NCI-H345 treated with DMSO at 0.1 percent for 48 hours (cell line): Measurements from ENCODE around the gene ANKRD44.
"Not testable (repeated sequence)": the region's sequence is repeated elsewhere in the genome, so short reads cannot be mapped to it uniquely, and the experiment has no call there.

Experiments used
- DNase-seq: peaks from one replicate; lab custom pipeline; 2025; ENCODE audit not compliant: unreplicated experiment; lab: John Stamatoyannopoulos, UW

ANKRD44 gene

DNA sequence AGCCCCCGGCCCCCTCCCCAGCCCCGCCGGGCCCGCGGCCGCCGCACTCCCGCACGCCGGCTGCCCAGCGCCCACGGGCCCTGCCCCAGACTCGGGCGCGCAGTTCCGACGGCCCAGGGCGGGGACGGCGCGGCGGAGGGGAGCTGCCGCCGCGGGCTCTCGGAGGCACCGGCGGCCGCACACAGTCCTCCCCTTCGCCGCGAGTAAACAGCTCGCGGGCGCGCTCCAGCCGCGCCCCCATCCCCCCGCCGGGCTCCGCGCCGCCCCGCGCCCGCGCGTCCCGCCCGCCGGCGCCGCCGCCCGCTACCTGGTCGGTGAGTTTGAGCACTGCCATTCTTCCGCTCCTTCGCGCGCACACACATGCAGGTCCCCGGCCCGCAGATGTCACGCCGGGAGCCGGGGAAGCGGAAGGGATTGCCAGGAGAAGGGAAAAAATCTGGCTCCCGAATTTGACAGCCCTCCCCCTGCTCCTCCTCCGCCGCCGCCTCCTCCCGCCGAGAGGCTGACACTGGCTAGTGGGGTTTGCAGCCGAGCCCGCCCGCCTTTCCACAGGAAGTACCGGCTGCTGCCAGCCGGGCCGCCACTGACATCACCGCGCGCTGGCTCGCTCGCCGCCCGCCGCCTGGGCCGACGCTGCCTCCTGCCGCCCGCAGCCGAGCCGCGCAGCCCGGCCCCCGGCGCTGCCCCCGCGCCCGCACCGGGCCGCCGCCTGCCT lies at the start of gene ANKRD44:
Gene ANKRD44 (minus strand): TSS at position 510 of the 715 bp plus-strand sequence. CDS start 176 bp downstream, at position 334.
- DNase-seq: peak; percentile 67

DNA sequence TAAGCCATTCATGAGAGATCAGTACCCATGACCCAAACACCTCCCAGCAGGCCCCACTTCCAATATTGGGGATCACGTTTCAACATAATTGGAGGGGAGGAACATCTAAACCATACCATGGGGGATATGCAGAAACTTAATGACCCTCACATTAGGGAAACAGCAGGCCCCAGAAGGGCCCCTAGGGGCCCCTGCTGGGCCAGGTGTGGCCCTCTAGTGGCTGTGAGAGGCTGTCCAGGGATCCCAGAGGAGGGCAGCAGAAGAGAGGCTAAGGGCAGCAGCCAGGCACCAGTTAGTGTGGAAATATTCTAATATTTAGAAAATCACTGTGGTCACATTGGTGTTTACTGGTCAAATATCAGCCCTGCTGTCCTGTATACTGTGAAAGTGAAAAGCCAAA lies 49.3 kb upstream of the ANKRD44 start:
- DNase-seq: no peak

DNA sequence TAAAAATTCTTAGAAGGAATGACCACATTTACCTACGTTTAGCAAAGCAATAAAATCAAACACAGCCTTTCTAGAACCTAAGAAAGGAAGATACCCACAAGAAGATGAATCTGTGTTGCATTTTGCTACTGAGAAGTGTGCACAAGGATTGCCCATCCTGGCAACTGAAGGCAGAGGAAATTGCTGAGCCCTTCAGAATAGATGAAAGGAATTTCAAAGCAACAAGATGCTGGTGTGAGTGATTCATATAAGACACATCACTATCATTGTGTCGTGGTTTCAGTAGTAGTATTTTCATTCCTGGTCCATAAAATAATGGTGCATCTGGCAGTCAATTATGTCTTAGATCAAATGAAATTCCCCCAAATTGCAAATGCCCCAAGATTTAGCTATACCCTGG lies 48.4 kb upstream of the ANKRD44 start:
- DNase-seq: no peak

DNA sequence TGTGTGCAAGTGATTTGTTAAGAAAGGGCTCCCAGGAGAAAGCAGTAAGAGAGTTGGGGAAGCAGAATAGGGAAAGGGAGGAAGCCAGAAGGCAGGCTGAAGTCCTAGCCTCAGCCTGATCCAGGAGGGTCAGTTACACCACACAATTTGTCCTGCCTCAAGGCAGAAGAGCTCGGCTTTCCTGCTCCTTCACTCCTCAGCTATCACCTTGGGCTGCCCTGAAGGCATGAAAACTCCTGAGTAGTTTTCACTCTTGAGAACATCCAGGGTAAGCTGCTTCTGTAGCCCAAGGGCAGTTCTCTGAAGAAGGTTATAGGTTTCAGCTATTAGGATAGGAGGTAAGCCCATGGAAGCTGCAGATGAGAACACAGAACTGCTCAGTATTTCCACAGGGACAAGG lies 47.4 kb upstream of the ANKRD44 start:
- DNase-seq: no peak

DNA sequence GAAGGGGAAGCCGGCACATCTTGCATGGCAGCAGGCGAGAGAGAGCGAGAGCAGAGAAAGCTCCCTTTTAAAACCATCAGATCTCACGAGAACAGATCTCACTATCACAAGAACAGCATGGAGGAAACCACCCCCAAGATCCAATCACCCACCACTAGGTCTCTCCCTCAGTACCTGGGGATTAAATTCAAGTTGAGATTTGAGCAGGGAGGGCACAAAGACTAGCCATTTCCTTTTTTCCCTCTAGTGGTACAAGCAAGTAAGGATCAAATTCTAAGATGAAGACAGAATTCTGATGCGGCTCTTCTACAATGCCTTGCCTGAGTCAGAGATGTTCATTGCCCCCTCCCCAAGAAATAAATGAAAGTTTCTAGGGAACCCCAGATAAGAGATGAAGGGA lies 45.6 kb upstream of the ANKRD44 start:
- no peak for DNase-seq

DNA sequence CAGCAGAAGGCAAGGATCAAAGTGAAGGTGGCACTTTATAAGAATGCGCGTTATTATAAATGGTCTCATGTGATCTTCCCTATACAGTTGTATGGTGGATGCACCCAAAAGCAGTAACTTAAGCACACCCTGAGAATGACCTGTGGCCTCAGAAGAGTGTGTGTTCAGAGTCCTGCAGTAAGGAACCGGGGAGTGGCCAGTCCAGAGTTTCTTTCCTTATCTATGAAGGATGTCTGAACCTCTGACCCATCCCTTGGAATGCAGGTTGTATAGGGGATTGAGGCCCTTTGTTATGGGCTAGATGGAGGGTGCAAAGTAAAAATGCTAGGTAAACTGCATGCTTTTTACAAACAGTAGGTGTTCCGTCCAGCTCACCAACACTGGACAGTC lies 43.6 kb upstream of the ANKRD44 start:
- no peak for DNase-seq

DNA sequence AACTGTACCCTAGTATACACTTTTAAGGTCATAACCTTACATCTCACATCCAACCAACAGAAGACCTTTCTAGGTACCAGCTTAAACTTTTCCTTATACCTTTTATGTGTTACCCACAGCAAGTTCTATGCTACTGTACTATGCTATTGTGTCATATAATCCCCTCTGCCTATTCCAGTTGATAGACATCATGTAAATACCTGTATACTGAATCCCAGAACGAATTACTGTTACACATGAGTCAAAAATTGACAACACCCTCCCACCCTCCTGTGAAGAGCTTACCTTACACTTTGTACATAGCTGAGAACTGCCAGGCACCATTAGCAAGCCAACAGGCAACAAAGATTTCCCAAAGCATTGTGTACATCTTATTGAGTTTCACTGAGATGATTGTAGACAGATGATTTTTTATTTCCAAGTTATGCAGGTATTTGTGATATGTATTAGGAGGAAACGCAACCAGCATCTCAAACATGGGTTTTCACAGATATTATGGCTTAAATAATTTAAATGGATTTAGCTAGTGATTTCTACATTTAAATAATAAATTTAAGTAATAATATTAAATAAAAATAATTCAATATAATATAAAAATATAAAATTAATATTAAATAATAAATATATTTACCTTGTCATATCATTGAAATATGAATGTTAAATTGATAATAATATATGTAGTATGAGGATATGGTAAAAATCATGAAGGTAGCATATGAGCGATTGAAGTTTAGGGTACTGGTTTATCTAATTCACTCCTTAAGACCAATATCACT lies 43.0 kb upstream of the ANKRD44 start:
- DNase-seq: no peak

DNA sequence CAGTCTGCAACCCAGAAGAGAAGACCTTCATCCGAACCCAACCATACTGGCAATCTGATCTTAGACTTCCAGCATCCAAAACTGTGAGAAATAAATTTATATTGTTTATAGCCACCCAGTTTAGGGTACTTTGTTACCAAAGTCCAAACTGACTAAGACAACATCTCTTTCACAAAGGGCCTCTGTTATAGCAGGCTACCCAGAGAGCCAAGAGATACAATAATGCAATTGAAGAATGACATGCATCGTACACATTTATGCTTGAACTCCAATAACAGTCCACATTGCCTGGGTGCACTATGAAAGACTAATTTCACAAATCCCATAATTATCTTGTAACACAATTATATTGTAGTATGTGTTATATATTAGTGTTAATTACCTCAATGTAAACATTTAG lies 39.1 kb upstream of the ANKRD44 start:
- DNase-seq: no peak

DNA sequence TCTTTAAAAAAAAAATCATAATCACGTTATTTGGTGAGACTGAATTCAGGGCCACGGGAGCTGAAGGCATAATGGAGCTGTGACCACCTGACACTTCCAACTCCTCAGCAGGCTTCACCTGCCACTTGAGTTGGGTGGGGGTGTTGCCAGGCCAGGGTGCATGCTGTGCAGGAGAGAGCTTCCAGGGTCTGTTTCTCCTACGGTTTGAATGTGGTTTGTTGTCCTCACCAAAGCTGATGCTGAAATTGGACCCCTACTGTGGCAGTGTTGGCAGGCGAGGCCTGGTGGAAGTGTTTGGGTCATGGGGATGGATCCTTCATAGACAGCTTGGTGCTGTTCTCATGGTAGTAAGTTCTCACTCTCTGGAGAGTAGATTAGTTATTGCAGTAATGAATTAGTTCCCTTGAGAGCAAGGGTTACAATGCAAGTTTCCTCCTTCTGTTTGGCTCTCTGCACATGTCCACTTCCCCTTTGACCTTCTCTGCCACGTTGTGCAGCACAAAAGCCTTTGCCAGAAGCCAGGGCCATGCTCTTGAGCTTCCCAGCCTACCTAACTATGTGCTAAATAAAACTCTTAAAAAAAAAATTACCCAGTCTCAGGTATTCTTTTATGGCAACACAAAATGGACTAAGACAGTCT lies 38.3 kb upstream of the ANKRD44 start:
- DNase-seq: no peak

DNA sequence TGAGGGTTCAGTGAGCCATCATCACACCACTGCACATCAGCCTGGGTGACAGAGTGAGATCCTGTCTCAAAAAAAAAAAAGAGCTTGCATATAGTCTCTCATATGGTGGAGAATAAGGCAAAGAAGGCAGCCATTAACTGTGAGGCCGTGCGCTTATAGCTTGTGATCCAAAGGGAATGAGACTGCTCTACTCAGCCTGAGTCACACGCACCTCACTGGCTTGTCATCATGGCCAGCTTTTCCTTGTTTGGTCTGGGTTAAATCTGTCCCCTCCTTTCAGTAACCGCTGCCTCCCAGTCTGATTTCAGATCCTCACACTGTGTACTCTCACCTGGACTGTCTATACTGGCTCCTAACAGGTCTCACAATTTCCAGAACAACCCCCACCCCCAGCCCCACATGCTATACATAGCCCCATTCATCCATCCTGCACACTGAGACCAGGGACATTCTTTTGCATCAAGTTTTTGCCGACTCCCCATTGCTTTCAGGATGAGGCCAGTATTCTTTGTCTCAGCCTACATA lies 35.3 kb upstream of the ANKRD44 start:
- DNase-seq: no peak

DNA sequence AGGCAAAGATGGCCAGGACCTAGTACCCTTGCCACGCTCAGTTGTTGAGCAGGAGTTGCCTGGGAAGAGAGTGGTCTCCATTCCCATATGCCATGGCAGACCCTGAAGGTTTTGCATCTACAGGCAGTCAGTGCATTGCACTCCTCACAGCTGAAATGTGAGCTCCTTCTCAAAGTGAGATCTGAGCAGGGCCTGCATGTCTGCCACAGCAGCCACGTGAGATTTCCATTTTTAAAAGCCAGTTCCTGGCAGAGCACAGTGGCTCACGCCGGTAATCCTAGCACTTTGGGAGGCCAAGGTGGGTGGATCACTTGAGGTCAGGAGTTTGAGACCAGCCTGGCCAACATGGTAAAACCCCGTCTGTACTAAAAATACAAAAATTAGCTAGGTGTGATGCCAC lies 33.4 kb upstream of the ANKRD44 start:
- DNase-seq: not testable (repeated sequence)

DNA sequence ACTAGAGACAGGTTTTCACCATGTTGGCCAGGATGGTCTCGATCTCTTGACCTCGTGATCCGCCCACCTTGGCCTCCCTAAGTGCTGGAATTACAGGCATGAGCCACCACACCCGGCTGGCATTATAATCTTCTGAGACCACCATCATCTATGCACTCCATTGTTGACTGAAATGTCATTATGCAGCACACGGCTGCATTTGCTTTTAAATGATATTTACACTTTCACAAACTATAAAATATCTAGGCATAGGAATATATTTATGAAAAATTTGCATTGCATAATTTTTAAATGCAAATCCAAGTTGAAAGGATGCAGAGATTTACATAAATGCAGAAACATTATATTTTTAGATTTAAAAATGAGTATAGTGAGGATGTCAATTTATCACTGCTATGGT lies 30.0 kb upstream of the ANKRD44 start:
- no peak for DNase-seq

DNA sequence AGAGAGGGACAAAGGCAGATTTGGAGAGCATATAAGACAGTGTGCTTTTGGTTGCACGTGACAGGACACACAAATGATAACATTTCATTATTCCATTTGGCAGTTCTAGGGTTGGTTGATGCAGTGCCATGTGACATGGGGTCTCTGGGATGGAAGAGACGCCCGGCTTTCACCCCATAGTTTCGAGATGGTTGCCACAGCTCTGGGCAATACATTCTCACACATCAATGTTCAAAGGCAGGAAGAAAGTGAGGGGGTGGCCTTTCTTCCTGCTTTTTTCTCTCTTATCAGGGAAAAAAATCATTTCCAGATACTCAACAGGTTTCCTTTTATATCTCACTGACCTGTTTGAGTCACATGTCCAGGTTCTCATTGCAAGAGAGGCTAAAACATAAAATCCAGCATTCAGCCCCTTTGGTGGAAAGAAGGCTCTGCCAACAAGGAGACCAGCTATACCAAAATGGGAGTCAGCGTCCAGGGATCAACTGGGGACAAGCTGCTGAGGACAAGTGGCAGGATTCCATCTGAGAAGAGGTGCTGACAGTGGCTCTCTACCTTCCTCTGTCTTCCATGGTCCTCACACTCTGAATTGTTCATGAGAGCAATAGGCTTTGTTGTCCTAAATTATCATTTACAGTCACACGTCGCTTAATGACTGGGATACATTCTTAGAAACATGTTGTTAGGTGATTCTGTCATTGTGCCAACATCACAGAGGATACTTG lies 29.1 kb upstream of the ANKRD44 start:
- no peak for DNase-seq

DNA sequence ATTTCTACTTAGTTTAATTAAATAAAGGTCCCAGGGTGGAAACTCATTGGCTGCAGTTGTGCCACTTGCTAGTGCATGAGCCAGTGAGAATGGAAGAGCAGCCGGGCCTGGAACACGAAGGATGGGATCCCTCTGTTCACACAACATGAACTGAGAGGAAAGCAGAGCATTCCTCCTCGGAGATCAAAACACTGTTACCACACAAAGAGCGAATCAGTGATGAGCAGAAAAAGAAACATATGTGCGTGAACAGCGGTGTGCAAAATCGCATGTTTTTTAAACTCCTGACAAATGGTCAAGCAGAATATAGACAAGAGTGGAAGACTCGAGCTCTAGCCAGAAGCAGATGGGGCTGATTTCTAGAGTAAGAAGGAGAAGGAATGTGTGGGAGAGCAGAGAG lies 28.4 kb upstream of the ANKRD44 start:
- no peak for DNase-seq

DNA sequence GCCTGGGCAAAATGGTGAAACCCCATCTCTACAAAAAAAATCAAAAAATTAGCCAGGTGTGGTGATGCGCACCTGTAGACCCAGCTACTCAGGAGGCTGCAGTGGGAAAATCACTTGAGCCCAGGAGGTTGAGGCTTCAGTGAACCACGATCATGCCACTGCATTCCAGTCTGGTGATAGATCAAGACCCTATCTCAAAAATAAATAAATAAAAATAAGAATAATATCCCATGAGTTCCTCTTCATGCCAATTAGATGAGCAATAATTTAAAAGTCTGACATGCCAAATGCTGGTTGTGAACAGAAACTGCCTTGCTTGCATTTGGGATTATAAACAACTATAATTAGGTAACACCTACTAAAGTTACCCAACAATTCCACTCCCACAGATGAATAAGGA lies 22.1 kb upstream of the ANKRD44 start:
- DNase-seq: no peak

DNA sequence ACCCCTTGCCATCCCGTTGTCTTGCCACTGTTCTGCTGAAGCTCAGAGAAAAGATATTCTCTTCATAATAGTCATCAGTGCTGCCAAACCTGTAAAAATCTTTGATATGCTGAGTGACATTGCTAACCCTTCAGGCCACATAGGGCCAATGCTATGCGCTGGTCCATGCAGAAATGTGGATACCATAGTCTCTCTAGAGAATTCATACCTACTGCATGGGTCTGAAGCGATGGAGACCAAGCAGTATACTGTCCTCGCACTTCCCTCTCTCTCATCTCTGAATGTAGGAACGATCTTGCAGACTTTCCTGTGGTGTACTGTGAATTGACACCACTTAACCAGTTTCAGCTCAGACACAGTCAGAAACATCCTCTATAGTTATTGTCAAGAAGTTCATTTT lies 17.9 kb upstream of the ANKRD44 start:
- no peak for DNase-seq

DNA sequence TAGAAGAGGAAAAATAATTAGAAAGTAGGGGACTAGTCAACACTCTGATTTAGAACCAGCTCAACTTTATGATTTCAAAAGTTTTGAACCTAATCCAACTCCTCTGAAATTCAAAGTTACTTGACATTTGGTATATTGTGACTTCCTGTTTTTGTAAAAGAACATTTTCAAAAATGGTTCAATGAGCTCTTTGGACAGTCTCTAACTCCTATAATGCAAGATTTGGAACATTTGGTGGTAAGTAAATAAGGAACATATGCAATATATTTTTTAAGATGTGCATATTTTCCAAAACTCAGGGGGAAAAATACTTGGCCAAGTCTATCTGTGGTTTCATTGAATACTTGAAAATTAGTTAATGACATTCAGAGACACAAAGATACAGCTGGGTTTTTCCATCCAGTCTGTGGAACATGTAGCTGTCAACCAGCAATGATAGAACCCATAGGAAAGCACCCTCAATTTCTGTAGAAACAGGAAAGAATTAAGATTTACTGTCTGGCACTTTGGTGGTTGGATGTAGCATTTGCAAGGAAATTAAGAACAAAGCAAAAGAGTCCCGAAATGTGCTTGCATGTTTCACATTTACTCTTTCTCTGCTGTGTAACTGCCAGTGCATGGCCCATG lies 17.0 kb upstream of the ANKRD44 start:
- DNase-seq: no peak

DNA sequence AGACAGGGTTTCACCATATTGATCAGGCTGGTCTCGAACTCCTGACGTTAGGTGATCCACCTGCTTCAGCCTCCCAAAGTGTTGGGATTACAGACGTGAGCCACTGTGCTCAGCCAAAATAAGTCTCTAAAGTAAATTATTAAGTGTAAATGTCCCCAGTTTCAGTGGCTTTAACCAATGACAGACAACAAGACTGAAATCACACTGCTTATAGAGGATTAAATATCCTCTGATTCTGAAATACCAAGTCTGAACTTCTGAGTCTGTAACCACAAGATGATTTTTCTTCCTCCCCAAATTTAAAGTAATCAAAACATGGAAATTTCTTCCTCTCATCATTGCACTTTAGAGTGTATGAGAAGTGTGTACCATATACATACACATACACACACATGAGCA lies 16.5 kb upstream of the ANKRD44 start:
- DNase-seq: no peak

DNA sequence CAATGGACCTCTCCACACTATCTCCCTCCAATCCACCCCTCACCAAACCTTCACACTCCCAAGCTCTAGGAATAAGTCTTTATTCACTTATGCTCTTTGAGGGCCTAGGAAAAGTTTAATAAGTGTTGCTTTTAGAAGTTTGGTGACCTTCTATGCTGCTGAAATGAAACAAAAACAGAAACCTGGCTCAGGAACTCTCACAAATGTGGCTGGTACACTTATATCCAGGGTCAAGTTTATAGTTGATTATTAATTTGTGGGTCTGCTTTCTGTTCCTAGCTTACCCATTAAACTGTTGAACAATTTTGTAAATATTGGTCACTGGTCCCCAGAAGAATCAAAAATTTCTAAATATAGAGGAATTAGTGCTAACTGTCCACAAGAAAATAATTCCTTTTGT lies 14.2 kb upstream of the ANKRD44 start:
- DNase-seq: no peak

DNA sequence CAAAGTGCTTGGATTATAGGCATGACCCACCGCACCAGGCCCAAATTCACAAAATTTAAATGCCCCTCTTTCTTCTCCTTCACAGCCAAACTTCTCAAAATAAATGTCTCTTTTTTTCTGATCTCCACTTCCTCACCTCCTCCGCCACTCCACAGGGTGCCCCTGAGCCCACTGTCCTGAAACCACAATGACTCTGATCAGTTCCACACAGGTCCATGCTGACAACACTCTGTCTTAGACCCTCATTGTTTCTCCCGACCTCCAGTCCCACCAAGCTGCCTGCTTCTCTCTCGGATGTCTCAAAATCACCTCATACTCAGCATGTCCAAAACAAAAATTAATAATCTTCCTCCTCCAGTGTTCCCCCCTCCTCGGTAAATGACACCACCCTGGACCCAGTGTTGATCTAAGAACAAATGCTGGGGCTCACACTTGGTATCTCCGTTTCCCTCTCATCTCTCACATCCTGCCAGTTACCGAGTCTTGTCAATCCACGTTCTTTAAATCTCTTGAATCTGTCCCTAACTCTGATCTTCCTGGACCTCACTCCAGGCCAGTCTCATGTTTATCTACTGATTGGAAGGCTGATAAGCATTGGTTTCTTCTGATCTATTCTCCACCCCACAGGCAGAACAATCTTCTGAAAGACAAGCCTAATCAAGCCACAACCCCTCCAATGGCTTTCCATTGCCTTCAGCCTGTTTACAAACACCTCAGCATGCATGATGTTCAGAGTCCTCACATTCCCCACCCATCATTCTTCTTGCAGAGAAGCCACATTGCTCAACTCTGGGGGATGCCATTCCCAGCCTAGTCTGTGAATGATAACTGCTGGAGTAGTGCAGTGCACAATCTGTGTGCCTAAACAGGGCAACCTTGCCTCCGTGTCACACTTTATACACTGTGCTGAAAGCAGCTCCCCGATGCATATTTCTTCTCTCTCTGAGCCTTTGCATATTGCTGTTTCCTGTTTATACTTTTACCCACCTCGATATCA lies 12.4 kb upstream of the ANKRD44 start:
- no peak for DNase-seq
